Fibroblast of lung (primary cell): ENCODE results near the gene PKHD1. TPM values are rescaled to one million over a fixed set of nuclear protein-coding genes. Genes with fewer than 3 reads are reported as not detected.

Experiments used
- DNase-seq, 2 donors: peaks; one replicate each; pipeline versions ENCODE4 v3.0.0 to v3.0.0-alpha.2; 2010; ENCODE audit warnings: low read depth in 2 of 2
- H2AFZ ChIP-seq: 2 replicates; pipeline ENCODE4 v1.5.1; 2012; ENCODE audit warnings: low read length, control low read depth, inconsistent platforms
- H3K27ac ChIP-seq: 2 replicates; pipeline ENCODE4 v1.5.1; 2011; ENCODE audit warnings: low read length, control low read depth; ENCODE audit not compliant: insufficient read depth
- H3K27me3 ChIP-seq: 2 replicates; pipeline ENCODE4 v1.5.1; 2011; ENCODE audit warnings: mild to moderate bottlenecking, low read length; ENCODE audit not compliant: control insufficient read depth, insufficient read depth
- H3K36me3 ChIP-seq: 2 replicates; pipeline ENCODE4 v1.5.1; 2011; ENCODE audit warnings: low read length; ENCODE audit not compliant: control insufficient read depth, insufficient read depth
- H3K4me1 ChIP-seq: 2 replicates; pipeline ENCODE4 v1.5.1; 2011; ENCODE audit warnings: low read length; ENCODE audit not compliant: control insufficient read depth, insufficient read depth; ENCODE audit errors: extremely low read depth
- H3K4me2 ChIP-seq: 2 replicates; pipeline ENCODE4 v1.5.1; 2011; ENCODE audit warnings: low read length, control low read depth; ENCODE audit not compliant: insufficient read depth; ENCODE audit errors: extremely low read depth
- H3K4me3 ChIP-seq, 4 experiments: fragments of 200-600 bp in 1 of 4; sonication (generic) in 1 of 4; replicated peaks in 1 of 4; 2 replicates each; pipeline ENCODE4 v1.5.1; 2011 to 2016; ENCODE audit warnings: low read length in 4 of 4, low read depth in 3 of 4, mild to moderate bottlenecking in 3 of 4, control low read depth in 2 of 4, inconsistent platforms in 1 of 4, mixed read lengths in 1 of 4; ENCODE audit not compliant: insufficient read depth in 1 of 4; ENCODE audit errors: control extremely low read depth in 1 of 4
- H3K79me2 ChIP-seq: 2 replicates; pipeline ENCODE4 v1.5.1; 2012; ENCODE audit warnings: mild to moderate bottlenecking, low read length, inconsistent platforms; ENCODE audit not compliant: control insufficient read depth, insufficient read depth
- H3K9ac ChIP-seq: 2 replicates; pipeline ENCODE4 v1.5.1; 2011; ENCODE audit warnings: mild to moderate bottlenecking, low read length, control low read depth; ENCODE audit not compliant: insufficient read depth
- H3K9me3 ChIP-seq: 2 replicates; pipeline ENCODE4 v1.5.1; 2012; ENCODE audit warnings: low read depth, low read length; ENCODE audit not compliant: control insufficient read depth, insufficient read depth
- H4K20me1 ChIP-seq: 2 replicates; pipeline ENCODE4 v1.5.1; 2011; ENCODE audit warnings: low read length; ENCODE audit not compliant: control insufficient read depth, insufficient read depth; ENCODE audit errors: extremely low read depth
- CTCF ChIP-seq, 2 donors: IDR thresholded peaks in 1 of 2; conservative IDR thresholded peaks in 1 of 2; 1 replicate in 1 of 2; 2 replicates in 1 of 2; pipeline ENCODE4 v1.5.1; 2011 to 2012; ENCODE audit warnings: low read length in 2 of 2, control low read depth in 1 of 2, inconsistent platforms in 1 of 2, low read depth in 1 of 2, mild to moderate bottlenecking in 1 of 2
- EZH2 ChIP-seq: IDR thresholded peaks from 2 replicates; pipeline ENCODE4 v1.5.1; 2012; ENCODE audit warnings: low read length, control low read depth, mild to moderate bottlenecking; ENCODE audit errors: missing control alignments
- polyA plus RNA-seq, 2 donors: library from polyadenylated mRNA; depleted of rRNA in 1 of 2; stranded (reverse) in 1 of 2; unstranded in 1 of 2; fragments of >200 nt; gene quantifications; 2 replicates each; pipeline ENCODE4 v1.2.1, GENCODE V29; 2011 to 2012; ENCODE audit warnings: missing spikeins in 1 of 2
- total RNA-seq: library from RNA; depleted of rRNA; stranded (reverse); fragments of >200 nt; gene quantifications from 2 replicates; pipeline ENCODE4 v1.2.1, GENCODE V29; 2014

Gene PKHD1
- total and polyA plus RNA-seq, 2 donors (not counting 1 experiment from before 2014, with no cell fraction given): not detected

GRCh38 chr6:51887859-51888258 lies 199.6 kb downstream of the PKHD1 start:
- Histone ChIP-seq H3K27ac (no peak overlapping the region), H3K4me2 (no peak overlapping the region), H3K27me3 (no peaks in the 10 kb centered on the region), H4K20me1 (no peaks in the 10 kb centered on the region), H3K4me3 (no peak overlapping the region), H3K4me1 (no peaks in the 10 kb centered on the region), H3K79me2 (no peaks in the 10 kb centered on the region), H3K9me3 (no peaks in the 10 kb centered on the region), H2AFZ (no peak overlapping the region), H3K36me3 (no peaks in the 10 kb centered on the region), H3K9ac (no peak overlapping the region)
- TF ChIP-seq EZH2 (no peak), CTCF (conservative IDR thresholded peaks at IDR 0.05 in 1 of 2, IDR thresholded peaks at IDR 0.05 in 1 of 2; ENCODE audit: low read depth in 1 of 2, low read length in 2 of 2) (no peak)
- DNase-seq: no peak

GRCh38 chr6:51885957-51886356 lies 201.5 kb downstream of the PKHD1 start:
- no peaks in the 10 kb centered on the region for H3K9me3 ChIP-seq
- H3K27ac ChIP-seq: no peak overlapping the region
- no peak for TF ChIP-seq EZH2
- no peak for TF ChIP-seq CTCF (conservative IDR thresholded peaks at IDR 0.05 in 1 of 2, IDR thresholded peaks at IDR 0.05 in 1 of 2; ENCODE audit: low read depth in 1 of 2, low read length in 2 of 2)
- DNase-seq: no peak
- H3K4me3 ChIP-seq: no peak overlapping the region
- no peak overlapping the region for H3K9ac ChIP-seq
- H4K20me1 ChIP-seq: no peaks in the 10 kb centered on the region
- no peak overlapping the region for H2AFZ ChIP-seq
- no peaks in the 10 kb centered on the region for H3K4me1 ChIP-seq
- no peaks in the 10 kb centered on the region for H3K36me3 ChIP-seq
- no peaks in the 10 kb centered on the region for H3K79me2 ChIP-seq
- H3K4me2 ChIP-seq: no peak overlapping the region
- no peaks in the 10 kb centered on the region for H3K27me3 ChIP-seq

GRCh38 chr6:51868591-51869355 lies 218.6 kb downstream of the PKHD1 start:
- no peak for TF ChIP-seq EZH2
- TF ChIP-seq CTCF (conservative IDR thresholded peaks at IDR 0.05 in 1 of 2, IDR thresholded peaks at IDR 0.05 in 1 of 2; ENCODE audit: low read depth in 1 of 2, low read length in 2 of 2): no peak
- Histone ChIP-seq H3K9ac (no peak overlapping the region), H2AFZ (no peak overlapping the region), H3K36me3 (no peaks in the 10 kb centered on the region), H3K4me1 (no peaks in the 10 kb centered on the region), H3K79me2 (no peaks in the 10 kb centered on the region), H3K4me3 (no peak overlapping the region), H3K9me3 (no peaks in the 10 kb centered on the region), H3K27me3 (no peaks in the 10 kb centered on the region), H3K4me2 (no peak overlapping the region), H3K27ac (no peak overlapping the region), H4K20me1 (no peaks in the 10 kb centered on the region)
- no peak for DNase-seq
